GM08714 (cell line): ENCODE results near the gene BOLA1.
"Not testable (repeated sequence)": the region's sequence is repeated elsewhere in the genome, so short reads cannot be mapped to it uniquely, and the experiment has no call there.

ENCODE experiments used
- H3K4me3 ChIP-seq: fragments of 200-500 bp; sonication (Bioruptor generic); 2 replicates; pipeline ENCODE4 v1.5.1; 2014; ENCODE audit warnings: mild to moderate bottlenecking, low read length, inconsistent platforms
- ZNF274 ChIP-seq: IDR thresholded peaks from 2 replicates; pipeline ENCODE4 v1.6.1; 2012; ENCODE audit warnings: mild to moderate bottlenecking, low read depth, low read length

The BOLA1 gene

GRCh38 chr1:149933208-149933607 lies 33.8 kb downstream of the BOLA1 start:
- TF ChIP-seq ZNF274 = no peak
- no peak overlapping the region for H3K4me3 ChIP-seq

DNA sequence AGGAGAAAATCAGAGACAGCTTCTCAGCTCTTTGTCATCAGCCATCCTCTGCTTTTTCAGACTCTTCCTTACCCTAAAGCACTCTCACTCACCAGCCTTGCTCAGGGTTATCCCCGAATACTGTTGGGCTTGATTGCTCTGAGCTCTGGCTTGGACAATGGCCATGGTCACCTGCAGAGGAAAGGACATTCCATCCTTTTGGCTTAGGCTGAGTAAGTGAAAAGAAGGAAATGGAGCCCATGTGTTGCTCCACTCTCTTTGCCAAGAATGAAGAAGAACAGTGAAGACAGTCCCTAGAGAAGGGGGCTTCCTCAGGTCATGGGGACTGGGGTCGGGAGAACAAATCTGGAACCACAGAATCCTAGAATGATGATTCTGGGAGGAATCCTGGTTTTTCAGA lies 35.0 kb downstream of the BOLA1 start:
- no peak for TF ChIP-seq ZNF274

DNA sequence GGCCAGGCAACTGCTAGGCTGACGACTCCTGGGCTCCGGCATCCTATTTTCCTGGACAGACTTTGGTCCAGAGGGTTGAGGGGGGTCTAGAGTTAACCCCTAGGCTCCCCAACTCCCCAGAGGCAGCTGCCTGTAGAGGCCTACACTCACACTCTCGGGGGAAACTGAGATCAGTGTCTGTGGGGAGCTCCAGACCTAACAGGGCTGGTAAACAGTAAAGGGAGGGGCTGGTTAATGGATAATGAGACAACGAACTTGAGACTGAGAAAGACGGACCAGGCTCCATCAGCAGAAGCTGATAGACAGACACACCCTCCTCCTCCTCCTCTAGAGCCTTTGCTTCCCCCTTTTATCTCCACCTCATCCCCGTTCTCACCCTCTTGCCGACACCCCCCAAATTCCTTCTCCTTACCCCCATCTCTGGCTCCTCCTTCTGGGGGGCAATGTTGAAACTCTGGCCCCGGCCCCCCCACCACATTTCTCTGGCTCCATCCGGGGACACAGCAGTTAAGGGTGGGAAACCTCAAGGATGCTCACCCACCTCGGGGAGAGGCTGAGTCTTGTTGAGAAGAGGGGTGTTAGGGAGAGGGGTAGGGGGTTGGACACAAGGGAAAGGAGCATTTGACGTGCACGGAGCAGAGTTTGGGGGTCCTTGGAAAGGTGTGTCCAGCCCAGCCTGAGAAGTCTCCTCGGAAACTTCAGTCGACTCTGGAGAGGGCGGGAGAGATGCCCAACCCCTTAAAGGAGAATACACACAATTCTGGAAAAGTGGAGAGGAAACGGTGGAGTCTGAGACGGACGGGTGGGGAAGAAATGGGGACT lies 37.0 kb downstream of the BOLA1 start, which contains the start of gene MTMR11:
MTMR11 (minus strand) TSS at position 710 of the 822 bp plus-strand sequence; CDS start at position 478, 232 bp downstream.
- no peak for TF ChIP-seq ZNF274
- H3K4me3 ChIP-seq = no peak within 1 kb of the TSS

More for the DNA sequence above, 35.0 kb downstream of the BOLA1 start:
- no peak overlapping the region for H3K4me3 ChIP-seq

DNA sequence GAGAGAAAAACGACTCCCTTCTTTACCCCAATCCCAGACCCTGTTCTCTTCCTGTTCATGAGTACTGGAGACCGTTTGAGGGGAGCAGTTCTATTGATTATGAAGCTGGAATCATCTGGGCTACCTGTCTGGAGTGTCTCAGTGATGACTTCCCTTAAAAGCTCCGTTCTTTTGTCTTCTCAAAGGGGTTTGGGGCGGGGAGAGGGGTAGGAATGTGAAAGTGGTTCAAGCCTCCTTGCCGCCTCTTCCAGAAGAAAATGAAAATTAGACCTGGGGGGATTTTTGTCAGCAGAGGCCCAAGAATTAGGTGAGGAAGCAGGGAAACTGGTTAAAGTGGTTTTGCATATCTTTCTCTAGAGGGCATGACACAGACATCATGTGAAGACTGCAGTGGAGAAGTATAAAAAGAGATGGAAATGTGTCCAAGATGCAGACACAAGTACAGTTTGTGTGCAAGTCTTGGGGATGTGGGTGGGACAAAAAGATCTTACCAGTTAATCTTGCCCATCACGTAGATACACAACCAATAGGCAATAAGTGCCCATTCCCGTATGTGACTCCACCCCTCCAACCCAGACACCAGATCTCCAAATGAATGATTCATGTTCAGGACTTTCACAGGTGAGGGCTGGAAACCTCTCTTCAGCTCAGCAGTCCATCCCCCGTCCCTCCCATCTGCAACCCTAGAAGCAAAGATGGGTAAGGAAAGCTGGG lies 37.8 kb downstream of the BOLA1 start:
- no peak overlapping the region for H3K4me3 ChIP-seq
- TF ChIP-seq ZNF274 = no peak

DNA sequence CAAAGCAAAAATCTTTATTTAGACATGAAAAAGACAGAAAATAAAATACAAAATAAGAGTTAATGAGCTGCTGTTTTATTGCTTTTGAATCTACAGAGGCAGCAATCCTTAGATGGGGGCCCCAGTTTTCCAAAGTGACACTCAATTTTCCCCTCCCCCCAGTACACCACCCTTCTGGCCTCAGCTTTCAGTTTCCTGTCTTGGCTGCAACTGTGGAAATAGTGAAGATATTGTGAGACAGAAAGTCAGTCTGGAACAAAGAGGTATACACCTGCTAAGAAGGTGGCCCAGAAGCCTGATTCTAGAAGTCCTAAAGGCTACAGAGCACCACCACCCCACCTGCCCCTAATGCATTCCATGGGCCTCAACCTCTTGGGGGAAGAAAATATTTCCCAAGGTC lies 38.4 kb downstream of the BOLA1 start:
- TF ChIP-seq ZNF274 = no peak
- no peak overlapping the region for H3K4me3 ChIP-seq

- H3K4me3 ChIP-seq = not testable (repeated sequence)
These were observed 39.3 kb downstream of the BOLA1 start for GRCh38 chr1:149938668-149939003.

DNA sequence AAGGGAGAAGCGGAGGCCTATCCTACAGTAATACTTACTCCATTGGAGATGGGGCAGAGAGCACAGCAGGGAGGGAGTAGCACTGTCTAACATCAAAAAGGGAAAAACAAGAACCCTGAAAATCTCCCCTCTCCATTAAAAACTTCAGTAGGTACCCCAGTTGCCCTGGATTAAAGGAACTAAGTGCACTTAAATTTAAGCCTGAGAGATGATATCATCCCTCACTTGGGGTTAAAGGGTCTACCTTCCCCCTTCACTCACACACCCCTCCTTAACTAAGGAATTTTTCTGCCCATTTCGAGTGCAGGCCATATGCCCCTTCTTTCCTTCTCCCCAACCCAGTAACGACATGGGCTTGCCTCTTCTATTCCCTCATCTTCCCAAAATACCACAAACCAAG lies 41.1 kb downstream of the BOLA1 start:
- TF ChIP-seq ZNF274 = no peak
- H3K4me3 ChIP-seq = no peak overlapping the region

GRCh38 chr1:149942207-149942606 lies 42.8 kb downstream of the BOLA1 start:
- no peak overlapping the region for H3K4me3 ChIP-seq
- TF ChIP-seq ZNF274 = no peak

DNA sequence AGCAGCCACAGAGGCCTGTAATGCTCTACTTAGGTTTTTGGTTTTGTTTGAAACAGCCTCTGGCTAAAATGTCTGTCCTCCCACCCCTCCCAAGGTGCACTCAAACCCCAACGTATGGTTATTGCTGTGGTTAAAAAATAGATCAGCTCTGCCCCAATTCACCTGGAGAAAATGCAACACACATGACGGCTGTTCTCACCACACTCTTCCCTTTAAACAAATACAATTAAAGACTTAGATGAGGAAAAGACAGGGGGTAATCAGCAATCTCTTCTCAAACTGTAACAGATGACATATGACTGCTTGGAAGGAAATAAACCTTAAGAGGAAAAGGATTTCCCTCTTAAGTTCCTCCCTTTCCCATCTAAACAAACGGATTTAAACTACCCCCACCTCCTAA lies 43.5 kb downstream of the BOLA1 start:
- H3K4me3 ChIP-seq = no peak overlapping the region
- TF ChIP-seq ZNF274 = no peak

DNA sequence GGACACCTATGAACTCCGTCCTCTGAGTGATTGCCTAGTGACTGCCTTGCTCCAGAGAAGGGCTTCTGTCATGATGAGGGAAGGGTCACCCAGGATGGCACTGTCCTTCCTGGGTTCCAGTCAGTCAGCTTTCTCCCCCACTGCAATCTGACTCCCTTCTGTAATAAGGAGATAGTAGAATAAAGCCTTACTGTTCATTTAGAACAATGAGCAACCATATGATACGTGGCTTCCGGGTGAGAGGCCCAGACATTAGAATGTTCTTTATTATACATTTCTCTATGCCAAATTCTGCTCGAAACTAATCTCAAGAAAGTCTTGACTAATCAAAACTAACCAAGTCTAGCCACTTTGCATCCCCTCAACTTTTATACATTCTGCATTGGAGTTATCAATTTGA lies 45.8 kb downstream of the BOLA1 start:
- TF ChIP-seq ZNF274 = no peak
- H3K4me3 ChIP-seq = no peak overlapping the region

- no peak for TF ChIP-seq ZNF274
- H3K4me3 ChIP-seq = no peak overlapping the region
These were observed 50.5 kb downstream of the BOLA1 start for GRCh38 chr1:149949911-149950310.
